ENCODE results near the gene LILRB5.

Gene LILRB5

DNA sequence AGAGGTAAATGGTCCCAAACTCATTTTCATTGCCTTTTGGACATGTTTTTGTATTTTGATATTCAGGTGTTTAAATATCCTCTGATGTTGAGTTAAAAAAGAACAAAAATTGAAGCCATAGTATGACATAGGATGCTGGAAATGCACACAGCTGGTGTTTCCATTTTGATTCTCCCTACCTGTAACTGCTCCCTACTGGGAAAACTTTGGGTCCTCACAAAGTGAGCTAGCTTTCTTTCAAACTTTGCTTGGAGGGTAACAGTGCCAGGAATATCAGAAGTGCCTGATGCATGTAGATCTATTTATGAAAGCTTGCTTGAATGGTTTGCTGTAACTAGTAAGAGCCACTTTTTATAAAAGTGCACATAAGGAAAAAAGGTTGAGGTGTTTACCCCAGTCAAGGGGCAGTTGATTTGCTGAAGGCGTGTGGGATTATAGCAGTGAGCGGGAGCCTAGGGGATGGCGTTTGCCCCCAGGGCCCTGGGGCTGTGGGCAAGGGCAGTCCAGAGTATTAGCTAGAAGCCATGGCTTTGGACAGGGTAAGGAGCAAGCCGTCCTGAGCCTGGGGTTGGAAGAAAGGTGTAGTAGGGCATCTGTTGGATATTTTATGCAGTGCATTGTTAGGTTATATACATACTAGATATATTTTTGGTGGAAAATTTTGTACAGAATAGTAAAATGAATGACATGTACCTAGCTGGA, 52.2 kb downstream of the LILRB5 start:
- DNase-seq (ENCODE audit: low read depth in 2 of 2): no peak
- no peak overlapping the region for H3K4me3 ChIP-seq (replicated peaks in 1 of 2; ENCODE audit: low read depth in 2 of 2, low read length in 2 of 2)

GRCh38 chr19:54203151-54203611, 53.9 kb downstream of the LILRB5 start:
- H3K4me3 ChIP-seq (replicated peaks in 1 of 2; ENCODE audit: low read depth in 2 of 2, low read length in 2 of 2): peak overlapping the region in 1 of 2 donors; percentile 2
- DNase-seq (ENCODE audit: low read depth in 2 of 2): peak in 1 of 2 donors; percentile 42
- TF ChIP-seq, protein P1, sequence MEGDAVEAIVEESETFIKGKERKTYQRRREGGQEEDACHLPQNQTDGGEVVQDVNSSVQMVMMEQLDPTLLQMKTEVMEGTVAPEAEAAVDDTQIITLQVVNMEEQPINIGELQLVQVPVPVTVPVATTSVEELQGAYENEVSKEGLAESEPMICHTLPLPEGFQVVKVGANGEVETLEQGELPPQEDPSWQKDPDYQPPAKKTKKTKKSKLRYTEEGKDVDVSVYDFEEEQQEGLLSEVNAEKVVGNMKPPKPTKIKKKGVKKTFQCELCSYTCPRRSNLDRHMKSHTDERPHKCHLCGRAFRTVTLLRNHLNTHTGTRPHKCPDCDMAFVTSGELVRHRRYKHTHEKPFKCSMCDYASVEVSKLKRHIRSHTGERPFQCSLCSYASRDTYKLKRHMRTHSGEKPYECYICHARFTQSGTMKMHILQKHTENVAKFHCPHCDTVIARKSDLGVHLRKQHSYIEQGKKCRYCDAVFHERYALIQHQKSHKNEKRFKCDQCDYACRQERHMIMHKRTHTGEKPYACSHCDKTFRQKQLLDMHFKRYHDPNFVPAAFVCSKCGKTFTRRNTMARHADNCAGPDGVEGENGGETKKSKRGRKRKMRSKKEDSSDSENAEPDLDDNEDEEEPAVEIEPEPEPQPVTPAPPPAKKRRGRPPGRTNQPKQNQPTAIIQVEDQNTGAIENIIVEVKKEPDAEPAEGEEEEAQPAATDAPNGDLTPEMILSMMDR (IDR thresholded peaks at IDR 0.05; ENCODE audit: low read depth, low read length): no peak

More for the DNA sequence above, 52.2 kb downstream of the LILRB5 start:
- TF ChIP-seq, protein P1 (IDR thresholded peaks at IDR 0.05; ENCODE audit: low read depth, low read length): no peak

- peak in 1 of 2 donors; percentile 27 for DNase-seq (ENCODE audit: low read depth in 2 of 2)
- peak overlapping the region; percentile 83 to 88 for H3K4me3 ChIP-seq (replicated peaks in 1 of 2; ENCODE audit: low read depth in 2 of 2, low read length in 2 of 2)
- TF ChIP-seq, protein P1 (IDR thresholded peaks at IDR 0.05; ENCODE audit: low read depth, low read length): no peak
Measured at GRCh38 chr19:54201980-54202379, 55.1 kb downstream of the LILRB5 start.

DNA sequence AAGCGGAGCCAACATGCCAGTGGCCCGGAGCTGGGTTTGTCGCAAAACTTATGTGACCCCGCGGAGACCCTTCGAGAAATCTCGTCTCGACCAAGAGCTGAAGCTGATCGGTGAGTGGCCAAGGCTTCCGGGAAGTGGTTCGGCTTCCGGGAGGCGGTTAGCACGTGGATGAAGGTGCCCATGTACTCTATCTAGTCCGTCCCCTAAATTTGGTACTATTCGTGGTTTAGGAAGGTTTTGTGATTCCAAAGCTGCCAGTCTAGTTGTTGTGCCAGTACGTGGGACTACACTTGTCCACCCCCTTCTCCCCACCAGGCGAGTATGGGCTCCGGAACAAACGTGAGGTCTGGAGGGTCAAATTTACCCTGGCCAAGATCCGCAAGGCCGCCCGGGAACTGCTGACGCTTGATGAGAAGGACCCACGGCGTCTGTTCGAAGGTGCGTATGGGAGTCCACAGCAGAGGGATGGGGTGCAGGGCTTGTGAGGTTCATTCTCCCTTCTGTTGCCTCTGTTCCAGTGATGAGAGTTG, 55.8 kb downstream of the LILRB5 start:
- H3K4me3 ChIP-seq (replicated peaks in 1 of 2; ENCODE audit: low read depth in 2 of 2, low read length in 2 of 2): peak overlapping the region; percentile 83 to 88
- TF ChIP-seq, protein P1 (IDR thresholded peaks at IDR 0.05; ENCODE audit: low read depth, low read length): no peak
- DNase-seq (ENCODE audit: low read depth in 2 of 2): no peak
